Activated effector memory CD4-positive, alpha-beta T cell treated with Interleukin-2 at 50 U/mL for 16 hours (primary cell): ENCODE results near the gene ANO4.

Experiments used
- DNase-seq: peaks from one replicate; pipeline ENCODE4 v3.0.0-alpha.2; 2020

Gene ANO4

GRCh38 chr12:100995201-100995600 lies 200.6 kb downstream of the ANO4 start:
- DNase-seq, result no peak

GRCh38 chr12:100995771-100996170 lies 201.2 kb downstream of the ANO4 start:
- DNase-seq, result no peak

GRCh38 chr12:101001669-101002068 lies 207.1 kb downstream of the ANO4 start:
- DNase-seq, result no peak

GRCh38 chr12:101002696-101003419 lies 208.3 kb downstream of the ANO4 start:
- DNase-seq, result no peak

- DNase-seq, result no peak
Observed at GRCh38 chr12:101004898-101005297, 210.3 kb downstream of the ANO4 start.

- no peak for DNase-seq
Observed at GRCh38 chr12:101009274-101009673, 214.7 kb downstream of the ANO4 start.

GRCh38 chr12:101010896-101011295 lies 216.3 kb downstream of the ANO4 start:
- DNase-seq, result no peak

GRCh38 chr12:101013993-101014392 lies 219.4 kb downstream of the ANO4 start:
- no peak for DNase-seq

GRCh38 chr12:101015044-101015443 lies 220.5 kb downstream of the ANO4 start:
- DNase-seq, result no peak

GRCh38 chr12:101018540-101018939 lies 224.0 kb downstream of the ANO4 start:
- no peak for DNase-seq

- no peak for DNase-seq
Observed at GRCh38 chr12:101019201-101019600, 224.6 kb downstream of the ANO4 start.

GRCh38 chr12:101019667-101020066 lies 225.1 kb downstream of the ANO4 start:
- no peak for DNase-seq

- no peak for DNase-seq
Observed at GRCh38 chr12:101021442-101021841, 226.9 kb downstream of the ANO4 start.

GRCh38 chr12:101021911-101022388 lies 227.4 kb downstream of the ANO4 start:
- no peak for DNase-seq

GRCh38 chr12:101027200-101027599 lies 232.6 kb downstream of the ANO4 start:
- DNase-seq, result no peak

GRCh38 chr12:101027816-101028215 lies 233.2 kb downstream of the ANO4 start:
- DNase-seq, result no peak

GRCh38 chr12:101038289-101038871 lies 243.8 kb downstream of the ANO4 start:
- no peak for DNase-seq

GRCh38 chr12:101039848-101040531 lies 245.4 kb downstream of the ANO4 start:
- DNase-seq, result no peak

- DNase-seq, result no peak
Observed at GRCh38 chr12:101040936-101041335, 246.4 kb downstream of the ANO4 start.

- DNase-seq, result no peak
Observed at GRCh38 chr12:101042211-101042610, 247.6 kb downstream of the ANO4 start.

GRCh38 chr12:101044512-101045059 lies 250.0 kb downstream of the ANO4 start:
- DNase-seq, result no peak

GRCh38 chr12:101045486-101046464 lies 251.2 kb downstream of the ANO4 start:
- DNase-seq, result no peak

GRCh38 chr12:101047652-101048051 lies 253.1 kb downstream of the ANO4 start:
- no peak for DNase-seq
